Measurements from ENCODE around the gene MIDN.
A peak's percentile ranks its signal among the peaks of the same experiment; 100 is the strongest.

The MIDN gene

DNA sequence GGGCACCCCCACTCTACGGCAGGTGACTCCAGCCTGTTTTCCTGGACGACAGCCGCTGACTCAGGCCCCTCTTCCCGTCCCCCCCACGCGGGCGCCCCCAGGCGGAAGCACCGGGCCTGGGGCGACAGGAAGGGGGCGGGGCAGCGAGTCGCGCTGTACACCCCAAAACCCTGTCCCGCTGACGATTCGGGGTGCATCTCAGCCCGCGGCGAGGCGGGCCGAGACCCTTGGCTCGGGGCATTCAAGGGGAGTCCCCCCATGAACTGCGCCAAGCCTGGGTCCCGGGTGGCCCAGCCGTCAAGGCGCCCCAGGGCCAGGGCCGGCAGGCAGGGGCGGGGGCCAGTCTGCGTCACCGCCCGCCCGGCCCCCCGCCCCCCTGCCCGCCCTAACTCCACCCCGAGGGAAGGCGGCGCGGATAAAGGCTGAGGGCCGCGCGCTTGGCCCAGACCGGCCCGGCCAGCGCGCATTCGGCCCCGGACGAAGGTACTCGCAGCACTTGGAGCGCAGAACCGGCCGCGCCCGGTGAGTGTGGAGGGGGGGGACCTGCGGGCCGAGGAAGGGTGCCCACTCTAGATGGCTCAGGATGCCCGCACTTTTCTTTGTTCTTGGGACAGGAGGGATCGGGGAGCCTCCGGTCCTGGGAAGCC, at the start of gene MIDN (continued):
- TF ChIP-seq ZNF664 (tag by site-specific recombination; IDR thresholded peaks at IDR 0.05): no peak
- no peak for TF ChIP-seq ZNF391 (tag by site-specific recombination; IDR thresholded peaks at IDR 0.05; ENCODE audit: borderline replicate concordance, low read depth)
- no peak for TF ChIP-seq ZNF610 (tag by site-specific recombination; IDR thresholded peaks at IDR 0.05; ENCODE audit: borderline replicate concordance)
- no peak for TF ChIP-seq HOXA7 (CRISPR knock-in tag; IDR thresholded peaks at IDR 0.05; ENCODE audit: borderline replicate concordance)
- no peak for TF ChIP-seq ZNF184 (tag by site-specific recombination; IDR thresholded peaks at IDR 0.05)
- TF ChIP-seq, protein P1, sequence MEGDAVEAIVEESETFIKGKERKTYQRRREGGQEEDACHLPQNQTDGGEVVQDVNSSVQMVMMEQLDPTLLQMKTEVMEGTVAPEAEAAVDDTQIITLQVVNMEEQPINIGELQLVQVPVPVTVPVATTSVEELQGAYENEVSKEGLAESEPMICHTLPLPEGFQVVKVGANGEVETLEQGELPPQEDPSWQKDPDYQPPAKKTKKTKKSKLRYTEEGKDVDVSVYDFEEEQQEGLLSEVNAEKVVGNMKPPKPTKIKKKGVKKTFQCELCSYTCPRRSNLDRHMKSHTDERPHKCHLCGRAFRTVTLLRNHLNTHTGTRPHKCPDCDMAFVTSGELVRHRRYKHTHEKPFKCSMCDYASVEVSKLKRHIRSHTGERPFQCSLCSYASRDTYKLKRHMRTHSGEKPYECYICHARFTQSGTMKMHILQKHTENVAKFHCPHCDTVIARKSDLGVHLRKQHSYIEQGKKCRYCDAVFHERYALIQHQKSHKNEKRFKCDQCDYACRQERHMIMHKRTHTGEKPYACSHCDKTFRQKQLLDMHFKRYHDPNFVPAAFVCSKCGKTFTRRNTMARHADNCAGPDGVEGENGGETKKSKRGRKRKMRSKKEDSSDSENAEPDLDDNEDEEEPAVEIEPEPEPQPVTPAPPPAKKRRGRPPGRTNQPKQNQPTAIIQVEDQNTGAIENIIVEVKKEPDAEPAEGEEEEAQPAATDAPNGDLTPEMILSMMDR (tag by site-specific recombination; IDR thresholded peaks at IDR 0.05): 0 out of 2 replicates have a peak, but pooled peaks have one; percentile 24
- no peak for TF ChIP-seq ZFP3 (tag by site-specific recombination; IDR thresholded peaks at IDR 0.05; ENCODE audit: low read depth)
- peak; percentile 88 for TF ChIP-seq ZNF335 (tag by site-specific recombination; conservative IDR thresholded peaks at IDR 0.05)
- no peak for TF ChIP-seq KLF10 (tag by site-specific recombination; IDR thresholded peaks at IDR 0.05)
- peak; percentile 81 for TF ChIP-seq ZBTB8A (tag by site-specific recombination; IDR thresholded peaks at IDR 0.05)
- TF ChIP-seq, protein P2, sequence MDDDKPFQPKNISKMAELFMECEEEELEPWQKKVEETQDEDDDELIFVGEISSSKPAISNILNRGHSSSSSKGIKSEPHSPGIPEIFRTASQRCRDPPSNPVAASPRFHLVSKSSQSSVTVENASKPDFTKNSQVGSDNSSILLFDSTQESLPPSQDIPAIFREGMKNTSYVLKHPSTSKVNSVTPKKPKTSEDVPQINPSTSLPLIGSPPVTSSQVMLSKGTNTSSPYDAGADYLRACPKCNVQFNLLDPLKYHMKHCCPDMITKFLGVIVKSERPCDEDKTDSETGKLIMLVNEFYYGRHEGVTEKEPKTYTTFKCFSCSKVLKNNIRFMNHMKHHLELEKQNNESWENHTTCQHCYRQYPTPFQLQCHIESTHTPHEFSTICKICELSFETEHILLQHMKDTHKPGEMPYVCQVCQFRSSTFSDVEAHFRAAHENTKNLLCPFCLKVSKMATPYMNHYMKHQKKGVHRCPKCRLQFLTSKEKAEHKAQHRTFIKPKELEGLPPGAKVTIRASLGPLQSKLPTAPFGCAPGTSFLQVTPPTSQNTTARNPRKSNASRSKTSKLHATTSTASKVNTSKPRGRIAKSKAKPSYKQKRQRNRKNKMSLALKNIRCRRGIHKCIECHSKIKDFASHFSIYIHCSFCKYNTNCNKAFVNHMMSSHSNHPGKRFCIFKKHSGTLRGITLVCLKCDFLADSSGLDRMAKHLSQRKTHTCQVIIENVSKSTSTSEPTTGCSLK (tag by site-specific recombination; IDR thresholded peaks at IDR 0.05): no peak
- TF ChIP-seq ZNF837 (tag by site-specific recombination; IDR thresholded peaks at IDR 0.05): no peak
- no peak for TF ChIP-seq ZNF341 (tag by site-specific recombination; IDR thresholded peaks at IDR 0.05; ENCODE audit: low read depth)
- TF ChIP-seq ZNF266 (tag by site-specific recombination; IDR thresholded peaks at IDR 0.05; ENCODE audit: low read depth): no peak
- no peak for TF ChIP-seq ZNF302 (tag by site-specific recombination; IDR thresholded peaks at IDR 0.05; ENCODE audit: low read depth)
- TF ChIP-seq ZNF433 (tag by site-specific recombination; IDR thresholded peaks at IDR 0.05; ENCODE audit: low read depth): no peak
- TF ChIP-seq ZIC2 (tag by site-specific recombination; IDR thresholded peaks at IDR 0.05): peak; percentile 27; the same call in 1 of the 2 replicates
- no peak for TF ChIP-seq ZNF37A (tag by site-specific recombination; IDR thresholded peaks at IDR 0.05)
- TF ChIP-seq ZBTB48 (tag by site-specific recombination; IDR thresholded peaks at IDR 0.05): no peak
- TF ChIP-seq ZNF514 (tag by site-specific recombination; IDR thresholded peaks at IDR 0.05): no peak
- no peak for TF ChIP-seq ZNF19 (tag by site-specific recombination; IDR thresholded peaks at IDR 0.05; ENCODE audit: low read depth)
- no peak for TF ChIP-seq ZNF776 (tag by site-specific recombination; IDR thresholded peaks at IDR 0.05; ENCODE audit: borderline replicate concordance)
- no peak for TF ChIP-seq ZNF677 (tag by site-specific recombination; IDR thresholded peaks at IDR 0.05)
- TF ChIP-seq MEIS1 (CRISPR knock-in tag; IDR thresholded peaks at IDR 0.05; ENCODE audit: borderline replicate concordance): no peak
- no peak for TF ChIP-seq RBAK (tag by site-specific recombination; IDR thresholded peaks at IDR 0.05)
- no peak for TF ChIP-seq ZFP37 (tag by site-specific recombination; IDR thresholded peaks at IDR 0.05)
- peak; percentile 38 for TF ChIP-seq ZFHX2 (tag by site-specific recombination; conservative IDR thresholded peaks at IDR 0.05)
- TF ChIP-seq ZNF529 (tag by site-specific recombination; IDR thresholded peaks at IDR 0.05; ENCODE audit: insufficient replicate concordance): no peak
- TF ChIP-seq, protein P3, sequence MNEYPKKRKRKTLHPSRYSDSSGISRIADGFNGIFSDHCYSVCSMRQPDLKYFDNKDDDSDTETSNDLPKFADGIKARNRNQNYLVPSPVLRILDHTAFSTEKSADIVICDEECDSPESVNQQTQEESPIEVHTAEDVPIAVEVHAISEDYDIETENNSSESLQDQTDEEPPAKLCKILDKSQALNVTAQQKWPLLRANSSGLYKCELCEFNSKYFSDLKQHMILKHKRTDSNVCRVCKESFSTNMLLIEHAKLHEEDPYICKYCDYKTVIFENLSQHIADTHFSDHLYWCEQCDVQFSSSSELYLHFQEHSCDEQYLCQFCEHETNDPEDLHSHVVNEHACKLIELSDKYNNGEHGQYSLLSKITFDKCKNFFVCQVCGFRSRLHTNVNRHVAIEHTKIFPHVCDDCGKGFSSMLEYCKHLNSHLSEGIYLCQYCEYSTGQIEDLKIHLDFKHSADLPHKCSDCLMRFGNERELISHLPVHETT (tag by site-specific recombination; IDR thresholded peaks at IDR 0.05): no peak
- TF ChIP-seq ZNF26 (tag by site-specific recombination; IDR thresholded peaks at IDR 0.05): no peak
- TF ChIP-seq SETDB1 (IDR thresholded peaks at IDR 0.05; ENCODE audit: insufficient read length, low read length): no peak
- TF ChIP-seq SP3 (tag by site-specific recombination; IDR thresholded peaks at IDR 0.05): peak; percentile 93
- 0 out of 2 replicates have a peak, but pooled peaks have one; percentile 23 for TF ChIP-seq EGR2 (tag by site-specific recombination; IDR thresholded peaks at IDR 0.05; ENCODE audit: low read depth)
